Liver (tissue), 9 donors: ENCODE measurements around the gene PPP1R12A. TPM values are rescaled to one million over a fixed set of nuclear protein-coding genes. Genes with fewer than 3 reads are reported as not detected.

Source experiments
- DNase-seq: peaks from one replicate; pipeline ENCODE4 v3.0.0-alpha.2; 2017; ENCODE audit warnings: low spot score
- H3K27ac ChIP-seq, 2 donors: one replicate each; pipeline ENCODE4 v1.7.0; 2013; ENCODE audit warnings: inconsistent platforms in 2 of 2, low read length in 2 of 2, control low read depth in 1 of 2, low read depth in 1 of 2, mild to moderate bottlenecking in 1 of 2
- H3K27me3 ChIP-seq, 4 donors: one replicate each; pipeline versions ENCODE4 v1.6.1 to v1.7.0; 2013; ENCODE audit warnings: low read length in 3 of 4, inconsistent platforms in 1 of 4, mild to moderate bottlenecking in 1 of 4, moderate library complexity in 1 of 4; ENCODE audit not compliant: control insufficient read depth in 4 of 4, insufficient read depth in 4 of 4
- H3K36me3 ChIP-seq, 4 donors: one replicate each; pipeline versions ENCODE4 v1.6.1 to v1.7.0; 2013; ENCODE audit warnings: low read length in 3 of 4, mild to moderate bottlenecking in 3 of 4, low read depth in 1 of 4, moderate library complexity in 1 of 4; ENCODE audit not compliant: control insufficient read depth in 4 of 4, insufficient read depth in 3 of 4
- H3K4me1 ChIP-seq, 4 donors: one replicate each; pipeline versions ENCODE4 v1.6.1 to v1.7.0; 2013; ENCODE audit warnings: low read length in 3 of 4, mild to moderate bottlenecking in 3 of 4, moderate library complexity in 1 of 4; ENCODE audit not compliant: control insufficient read depth in 4 of 4, insufficient read depth in 4 of 4
- H3K4me3 ChIP-seq, 3 donors: one replicate each; pipeline versions ENCODE4 v1.6.1 to v1.7.0; 2013; ENCODE audit warnings: low read length in 3 of 3, control low read depth in 1 of 3, low read depth in 1 of 3, mild to moderate bottlenecking in 1 of 3
- H3K9ac ChIP-seq, 2 donors: one replicate each; pipeline ENCODE4 v1.7.0; 2013; ENCODE audit warnings: low read length in 2 of 2, mild to moderate bottlenecking in 2 of 2, moderate library complexity in 2 of 2, control low read depth in 1 of 2, low read depth in 1 of 2
- H3K9me3 ChIP-seq, 4 donors: one replicate each; pipeline versions ENCODE4 v1.6.1 to v1.7.0; 2013; ENCODE audit warnings: low read length in 3 of 4; ENCODE audit not compliant: control insufficient read depth in 4 of 4
- ATF3 ChIP-seq: IDR thresholded peaks from 2 replicates; pipeline ENCODE4 v1.6.1; 2016; ENCODE audit warnings: antibody characterized with exemption
- CTCF ChIP-seq: fragments of 150-350 bp; IDR thresholded peaks from 2 replicates; pipeline ENCODE4 v1.5.1; 2017; ENCODE audit warnings: improper control_type of control experiment, low read depth, low read length; ENCODE audit not compliant: missing input control
- EGR1 ChIP-seq, 2 donors: IDR thresholded peaks; 2 replicates each; pipeline ENCODE4 v1.6.1; 2016 to 2018; ENCODE audit warnings: antibody characterized with exemption in 2 of 2, low read depth in 2 of 2
- FOXA1 ChIP-seq: IDR thresholded peaks from 2 replicates; pipeline ENCODE4 v1.6.1; 2016; ENCODE audit warnings: antibody characterized with exemption
- FOXA2 ChIP-seq: IDR thresholded peaks from 2 replicates; pipeline ENCODE4 v1.6.1; 2016; ENCODE audit warnings: antibody characterized with exemption
- GABPA ChIP-seq, 2 donors: IDR thresholded peaks in 1 of 2; conservative IDR thresholded peaks in 1 of 2; 2 replicates each; pipeline ENCODE4 v1.6.1; 2016; ENCODE audit warnings: antibody characterized with exemption in 2 of 2, mild to moderate bottlenecking in 1 of 2, moderate library complexity in 1 of 2
- HNF4A ChIP-seq, 2 donors: conservative IDR thresholded peaks; 2 replicates each; pipeline ENCODE4 v1.6.1; 2016; ENCODE audit warnings: antibody characterized with exemption in 2 of 2, mild to moderate bottlenecking in 2 of 2
- HNF4G ChIP-seq: IDR thresholded peaks from 2 replicates; pipeline ENCODE4 v1.6.1; 2016; ENCODE audit warnings: antibody characterized with exemption
- JUND ChIP-seq, 2 donors: IDR thresholded peaks; 2 replicates each; pipeline ENCODE4 v1.6.1; 2016; ENCODE audit warnings: antibody characterized with exemption in 2 of 2
- MAX ChIP-seq: IDR thresholded peaks from 2 replicates; pipeline ENCODE4 v1.6.1; 2016; ENCODE audit warnings: antibody characterized with exemption
- NR2F2 ChIP-seq: IDR thresholded peaks from 2 replicates; pipeline ENCODE4 v1.6.1; 2016; ENCODE audit warnings: antibody characterized with exemption
- RAD21 ChIP-seq, 2 donors: IDR thresholded peaks; 2 replicates each; pipeline ENCODE4 v1.6.1; 2016; ENCODE audit warnings: antibody characterized with exemption in 2 of 2, mild to moderate bottlenecking in 2 of 2
- REST ChIP-seq: IDR thresholded peaks from 2 replicates; pipeline ENCODE4 v1.6.1; 2016; ENCODE audit warnings: antibody characterized with exemption, mild to moderate bottlenecking
- RXRA ChIP-seq, 2 donors: IDR thresholded peaks; 2 replicates each; pipeline ENCODE4 v1.6.1; 2017 to 2018; ENCODE audit warnings: antibody characterized with exemption in 2 of 2, mild to moderate bottlenecking in 1 of 2
- SP1 ChIP-seq: IDR thresholded peaks from 2 replicates; pipeline ENCODE4 v1.6.1; 2018; ENCODE audit warnings: antibody characterized with exemption, mild to moderate bottlenecking
- TAF1 ChIP-seq: conservative IDR thresholded peaks from 2 replicates; pipeline ENCODE4 v1.6.1; 2016; ENCODE audit warnings: antibody characterized with exemption, mild to moderate bottlenecking
- YY1 ChIP-seq: IDR thresholded peaks from 2 replicates; pipeline ENCODE4 v1.6.1; 2016; ENCODE audit warnings: antibody characterized with exemption, mild to moderate bottlenecking
- ZBTB33 ChIP-seq: IDR thresholded peaks from 2 replicates; pipeline ENCODE4 v1.6.1; 2016; ENCODE audit warnings: antibody characterized with exemption
- WGBS: extraction: QIAGEN DNeasy Blood & Tissue Kit; methylation state at CpG from one replicate; pipeline ENCODE4 v1.1.7; 2013; 5-methylcytosine and 5-hydroxymethylcytosine counted together
- polyA plus RNA-seq, 2 donors: library from polyadenylated mRNA; stranded (reverse) in 1 of 2; unstranded in 1 of 2; fragments of 200-250 nt in 1 of 2; fragments of >200 nt in 1 of 2; fragmentation: Nextera tagmentation in 1 of 2; extraction: Ambion mirVana in 1 of 2; gene quantifications; one replicate each; pipeline versions ENCODE4 v1.2.1 to v1.2.3, GENCODE V29; 2013 to 2015
- total RNA-seq, 2 donors: library from RNA; depleted of rRNA; stranded (reverse); fragments of >200 nt; gene quantifications; one replicate each; pipeline ENCODE4 v1.2.3, GENCODE V29; 2014
- donor health status: healthy.
- donor health status: healthy.
- donor health status: healthy.
- donor health status: healthy.
- donor health status: healthy.

PPP1R12A gene
- total and polyA plus RNA-seq, 4 donors = 5.1 to 41.6 (median 27.8) TPM

- H3K4me3 ChIP-seq = no peak overlapping the region
- no peak for DNase-seq
- no peaks in the 10 kb centered on the region for H3K36me3 ChIP-seq
- H3K4me1 ChIP-seq = peaks cover 2 to 19% (median 7%) of the 10 kb centered on the region in 4 donors
- no peaks in the 10 kb centered on the region for H3K27me3 ChIP-seq
- no peak overlapping the region for H3K9ac ChIP-seq
- WGBS = 62% methylated on average over 2 of the region's 2 CpGs
- no peak for TF ChIP-seq FOXA2
- TF ChIP-seq EGR1 (IDR thresholded peaks at IDR 0.05; ENCODE audit: low read depth in 2 of 2) = no peak
- no peak for TF ChIP-seq TAF1
- TF ChIP-seq CTCF = no peak
- no peak for TF ChIP-seq YY1
- TF ChIP-seq JUND (IDR thresholded peaks at IDR 0.05) = no peak
- TF ChIP-seq SP1 = no peak
- TF ChIP-seq NR2F2 = no peak
- TF ChIP-seq FOXA1 = no peak
- TF ChIP-seq ZBTB33 = no peak
- TF ChIP-seq REST = no peak
- no peak for TF ChIP-seq MAX
- no peak for TF ChIP-seq ATF3
- no peak for TF ChIP-seq GABPA (IDR thresholded peaks at IDR 0.05 in 1 of 2, conservative IDR thresholded peaks at IDR 0.05 in 1 of 2)
- TF ChIP-seq HNF4A (conservative IDR thresholded peaks at IDR 0.05) = no peak
- no peak for TF ChIP-seq HNF4G
- TF ChIP-seq RAD21 (IDR thresholded peaks at IDR 0.05) = no peak
- no peak for TF ChIP-seq RXRA (IDR thresholded peaks at IDR 0.05)
- no peak overlapping the region for H3K27ac ChIP-seq
- H3K9me3 ChIP-seq = no peaks in the 10 kb centered on the region
Observed at GRCh38 chr12:79901506-79901905, 33.4 kb downstream of the PPP1R12A start.
